WTC11 (cell line): ENCODE measurements around the gene IFI16. TPM values are rescaled to one million over a fixed set of nuclear protein-coding genes. Genes with fewer than 3 reads are reported as not detected.

Experiments
- ATAC-seq: fragments of 200-7000 bp; cut with Tn5 transposase; 2 replicates; pipeline ENCODE4 v1.10.0; 2021; ENCODE audit warnings: mild to moderate bottlenecking, moderate library complexity
- CTCF ChIA-PET: fragments of 300-600 bp; sonication (Branson Sonifier 250); formaldehyde crosslinking; loops from one replicate; lab custom pipeline; 2021; ENCODE audit warnings: antibody characterized with exemption; lab: Charles Lee
- POLR2A ChIA-PET: fragments of 350-600 bp; sonication (Branson Sonifier 250); formaldehyde crosslinking; loops from one replicate; lab custom pipeline; 2021; ENCODE audit warnings: antibody characterized with exemption; lab: Charles Lee
- DNase-seq: peaks from one replicate; pipeline ENCODE4 v3.0.0; 2021; ENCODE audit warnings: low spot score
- H3K27ac Mint-ChIP-seq: 2 replicates; pipeline ENCODE4 v1.8.0; 2021; ENCODE audit warnings: mixed read lengths
- H3K27me3 Mint-ChIP-seq: 2 replicates; pipeline ENCODE4 v1.8.0; 2021; ENCODE audit warnings: low read depth, mild to moderate bottlenecking, moderate library complexity, mixed read lengths
- H3K36me3 Mint-ChIP-seq: 2 replicates; pipeline ENCODE4 v1.8.0; 2021; ENCODE audit warnings: mixed read lengths
- H3K4me1 Mint-ChIP-seq: 2 replicates; pipeline ENCODE4 v1.8.0; 2022; ENCODE audit warnings: mixed read lengths
- H3K4me3 Mint-ChIP-seq: 2 replicates; pipeline ENCODE4 v1.8.0; 2021; ENCODE audit warnings: mild to moderate bottlenecking, moderate library complexity, mixed read lengths
- H3K9me3 Mint-ChIP-seq: 2 replicates; pipeline ENCODE4 v1.8.0; 2021; ENCODE audit warnings: mixed read lengths
- ATF1 ChIP-seq: sonication (generic); formaldehyde crosslinking; IDR thresholded peaks from 2 replicates; pipeline ENCODE4 v1.8.1; 2023; ENCODE audit warnings: mild to moderate bottlenecking, moderate library complexity, missing genetic modification reagents
- ATF2 ChIP-seq: sonication (generic); formaldehyde crosslinking; IDR thresholded peaks from 2 replicates; pipeline ENCODE4 v1.8.1; 2022; ENCODE audit warnings: low read depth, missing genetic modification reagents, borderline replicate concordance
- ATF3 ChIP-seq: sonication (generic); formaldehyde crosslinking; conservative IDR thresholded peaks from 2 replicates; pipeline ENCODE4 v1.8.1; 2022; ENCODE audit warnings: mild to moderate bottlenecking, missing genetic modification reagents
- CBFB ChIP-seq: sonication (generic); formaldehyde crosslinking; IDR thresholded peaks from 2 replicates; pipeline ENCODE4 v1.8.1; 2022; ENCODE audit warnings: mild to moderate bottlenecking, low read depth, missing genetic modification reagents
- CDX4 ChIP-seq: fragments of 250-450 bp; sonication (Bioruptor Pico); IDR thresholded peaks from 2 replicates; pipeline ENCODE4 v1.9.0; 2021; ENCODE audit warnings: moderate library complexity, mild to moderate bottlenecking, inconsistent platforms, borderline replicate concordance
- CREM ChIP-seq: sonication (generic); formaldehyde crosslinking; IDR thresholded peaks from 2 replicates; pipeline ENCODE4 v1.8.1; 2022; ENCODE audit warnings: mild to moderate bottlenecking, missing genetic modification reagents, moderate library complexity
- E2F5 ChIP-seq: sonication (generic); formaldehyde crosslinking; IDR thresholded peaks from 2 replicates; pipeline ENCODE4 v1.8.1; 2022; ENCODE audit warnings: mild to moderate bottlenecking, moderate library complexity, missing genetic modification reagents
- EMX1 ChIP-seq: fragments of 250-450 bp; sonication (Bioruptor Pico); IDR thresholded peaks from 2 replicates; pipeline ENCODE4 v1.8.0; 2021; ENCODE audit warnings: mild to moderate bottlenecking
- GRHL2 ChIP-seq: fragments of 250-450 bp; sonication (Bioruptor Pico); IDR thresholded peaks from 2 replicates; pipeline ENCODE4 v1.8.0; 2022; ENCODE audit warnings: mild to moderate bottlenecking, moderate library complexity; ENCODE audit not compliant: insufficient replicate concordance, severe bottlenecking
- KAT7 ChIP-seq: sonication (generic); formaldehyde crosslinking; IDR thresholded peaks from 2 replicates; pipeline ENCODE4 v1.8.1; 2023; ENCODE audit warnings: missing genetic modification reagents, mild to moderate bottlenecking, borderline replicate concordance
- MYBL2 ChIP-seq: sonication (generic); formaldehyde crosslinking; IDR thresholded peaks from 2 replicates; pipeline ENCODE4 v1.8.1; 2023; ENCODE audit warnings: mild to moderate bottlenecking, moderate library complexity, missing genetic modification reagents
- NFE2L1 ChIP-seq: sonication (generic); formaldehyde crosslinking; IDR thresholded peaks from 2 replicates; pipeline ENCODE4 v1.8.1; 2023; ENCODE audit warnings: missing genetic modification reagents
- RELA ChIP-seq: sonication (generic); formaldehyde crosslinking; IDR thresholded peaks from 2 replicates; pipeline ENCODE4 v1.8.1; 2022; ENCODE audit warnings: missing genetic modification reagents, mild to moderate bottlenecking, borderline replicate concordance
- TEAD1 ChIP-seq: sonication (generic); formaldehyde crosslinking; IDR thresholded peaks from 2 replicates; pipeline ENCODE4 v1.8.0; 2022; ENCODE audit warnings: mild to moderate bottlenecking, missing genetic modification reagents
- TP53 ChIP-seq: sonication (generic); formaldehyde crosslinking; IDR thresholded peaks from 2 replicates; pipeline ENCODE4 v1.8.1; 2023; ENCODE audit warnings: mild to moderate bottlenecking, missing genetic modification reagents
- ZNF512 ChIP-seq: sonication (generic); formaldehyde crosslinking; IDR thresholded peaks from 2 replicates; pipeline ENCODE4 v1.8.1; 2022; ENCODE audit warnings: missing genetic modification reagents, borderline replicate concordance
- ZNF532 ChIP-seq: fragments of 250-450 bp; sonication (Bioruptor Pico); IDR thresholded peaks from 2 replicates; pipeline ENCODE4 v1.9.0; 2021; ENCODE audit warnings: mild to moderate bottlenecking, borderline replicate concordance
- total RNA-seq: library from RNA; stranded (reverse); gene quantifications from 3 replicates; pipeline ENCODE4 v1.2.3, GENCODE V29; 2021

The IFI16 gene
- total RNA-seq, 1 experiment from 2014 or later: 3.2 TPM

- TF ChIP-seq CDX4 (no peak), TP53 (no peak), NFE2L1 (CRISPR knock-in tag) (no peak), ATF2 (no peak), RELA (no peak), GRHL2 (CRISPR knock-in tag) (no peak)
Observed at GRCh38 chr1:159083013-159083412, 73.3 kb downstream of the IFI16 start (continued).

- no peaks in the 10 kb centered on the region for H3K36me3 Mint-ChIP-seq
- ATAC-seq (no peak), DNase-seq (no peak)
- ChIA-PET POLR2A (no interaction called here), CTCF (no interaction called here)
- no peaks in the 10 kb centered on the region for H3K27me3 Mint-ChIP-seq
- H3K4me1 Mint-ChIP-seq: no peaks in the 10 kb centered on the region
- no peak for TF ChIP-seq MYBL2 (CRISPR knock-in tag)
- no peak for TF ChIP-seq CBFB (CRISPR knock-in tag)
- TF ChIP-seq E2F5 (CRISPR knock-in tag): no peak
- TF ChIP-seq ZNF512 (CRISPR knock-in tag): no peak
- TF ChIP-seq TEAD1 (CRISPR knock-in tag): no peak
- TF ChIP-seq ZNF532: no peak
- no peak for TF ChIP-seq KAT7 (CRISPR knock-in tag)
- TF ChIP-seq ATF3: no peak
- no peak for TF ChIP-seq CREM
- TF ChIP-seq ATF1: no peak
- TF ChIP-seq EMX1 (CRISPR knock-in tag): no peak
- no peak overlapping the region for H3K4me3 Mint-ChIP-seq
- no peaks in the 10 kb centered on the region for H3K9me3 Mint-ChIP-seq
- H3K27ac Mint-ChIP-seq: no peak overlapping the region
Observed at GRCh38 chr1:159084152-159084551, 74.4 kb downstream of the IFI16 start.
